ENCODE results near the gene DEFB113. TPM values are rescaled to one million over a fixed set of nuclear protein-coding genes. Genes with fewer than 3 reads are reported as not detected.

DEFB113 gene, protein sequence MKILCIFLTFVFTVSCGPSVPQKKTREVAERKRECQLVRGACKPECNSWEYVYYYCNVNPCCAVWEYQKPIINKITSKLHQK
- total RNA-seq = not detected

DNA sequence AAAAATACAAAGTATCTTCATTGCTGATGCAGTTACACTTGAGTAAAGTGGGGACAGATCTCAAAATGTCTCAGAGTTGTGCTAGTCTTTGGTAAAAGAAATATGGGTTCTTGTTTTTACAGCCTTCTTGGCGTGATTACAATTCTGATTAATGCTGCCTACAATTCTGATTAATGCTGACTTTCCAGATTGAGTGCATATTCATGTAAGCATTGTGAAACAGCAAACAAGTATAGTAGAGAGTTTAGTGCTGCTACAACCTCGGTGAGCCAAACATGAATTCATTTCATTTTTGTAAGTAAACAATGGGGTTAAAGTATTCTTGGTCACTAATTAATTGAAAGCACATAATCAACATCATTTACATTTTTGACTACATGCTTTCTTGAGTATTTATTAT is at the start of gene DEFB113:
Gene DEFB113 (minus strand): TSS at position 21 of the 400 bp plus-strand sequence. CDS start 0 bp downstream, at position 21.
- TF ChIP-seq, protein P1, sequence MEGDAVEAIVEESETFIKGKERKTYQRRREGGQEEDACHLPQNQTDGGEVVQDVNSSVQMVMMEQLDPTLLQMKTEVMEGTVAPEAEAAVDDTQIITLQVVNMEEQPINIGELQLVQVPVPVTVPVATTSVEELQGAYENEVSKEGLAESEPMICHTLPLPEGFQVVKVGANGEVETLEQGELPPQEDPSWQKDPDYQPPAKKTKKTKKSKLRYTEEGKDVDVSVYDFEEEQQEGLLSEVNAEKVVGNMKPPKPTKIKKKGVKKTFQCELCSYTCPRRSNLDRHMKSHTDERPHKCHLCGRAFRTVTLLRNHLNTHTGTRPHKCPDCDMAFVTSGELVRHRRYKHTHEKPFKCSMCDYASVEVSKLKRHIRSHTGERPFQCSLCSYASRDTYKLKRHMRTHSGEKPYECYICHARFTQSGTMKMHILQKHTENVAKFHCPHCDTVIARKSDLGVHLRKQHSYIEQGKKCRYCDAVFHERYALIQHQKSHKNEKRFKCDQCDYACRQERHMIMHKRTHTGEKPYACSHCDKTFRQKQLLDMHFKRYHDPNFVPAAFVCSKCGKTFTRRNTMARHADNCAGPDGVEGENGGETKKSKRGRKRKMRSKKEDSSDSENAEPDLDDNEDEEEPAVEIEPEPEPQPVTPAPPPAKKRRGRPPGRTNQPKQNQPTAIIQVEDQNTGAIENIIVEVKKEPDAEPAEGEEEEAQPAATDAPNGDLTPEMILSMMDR (IDR thresholded peaks at IDR 0.05) = no peak
- TF ChIP-seq POLR2A (IDR thresholded peaks at IDR 0.05) = no peak
- DNase-seq = no peak
- Histone ChIP-seq H3K4me3 (no peak within 1 kb of the TSS), H3K27ac (no peak within 1 kb of the TSS), H3K4me1 (no peaks in the 10 kb centered on the region), H3K27me3 (no peaks in the 10 kb centered on the region), H3K9me3 (no peaks in the 10 kb centered on the region), H3K36me3 (no peaks in the 10 kb centered on the region)

DNA sequence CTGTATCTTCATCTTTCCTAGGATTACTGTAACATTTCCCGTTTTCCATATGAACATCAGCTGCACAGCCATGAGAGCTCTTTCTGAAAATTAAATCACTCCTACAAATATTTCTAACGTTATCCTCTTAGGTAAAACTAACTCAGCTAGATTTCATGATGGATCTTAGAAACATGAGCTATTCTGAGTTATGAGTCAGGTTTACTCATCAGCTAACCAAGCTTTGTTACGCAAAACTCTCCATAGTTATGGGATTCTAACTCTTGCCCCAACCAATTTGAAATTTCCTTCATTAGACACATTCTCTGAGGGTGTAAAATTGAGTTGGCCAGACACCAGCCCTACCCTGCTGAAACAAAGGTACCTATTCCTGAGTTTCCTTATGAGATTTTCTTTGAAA is 38.4 kb upstream of the DEFB113 start:
- no peak overlapping the region for H3K27ac ChIP-seq
- H3K4me3 ChIP-seq = no peak overlapping the region
- TF ChIP-seq, protein P1 (IDR thresholded peaks at IDR 0.05) = no peak
- TF ChIP-seq POLR2A (IDR thresholded peaks at IDR 0.05) = no peak
- no peaks in the 10 kb centered on the region for H3K27me3 ChIP-seq
- H3K4me1 ChIP-seq = no peaks in the 10 kb centered on the region
- H3K36me3 ChIP-seq = no peaks in the 10 kb centered on the region
- H3K9me3 ChIP-seq = no peaks in the 10 kb centered on the region
- no peak for DNase-seq

DNA sequence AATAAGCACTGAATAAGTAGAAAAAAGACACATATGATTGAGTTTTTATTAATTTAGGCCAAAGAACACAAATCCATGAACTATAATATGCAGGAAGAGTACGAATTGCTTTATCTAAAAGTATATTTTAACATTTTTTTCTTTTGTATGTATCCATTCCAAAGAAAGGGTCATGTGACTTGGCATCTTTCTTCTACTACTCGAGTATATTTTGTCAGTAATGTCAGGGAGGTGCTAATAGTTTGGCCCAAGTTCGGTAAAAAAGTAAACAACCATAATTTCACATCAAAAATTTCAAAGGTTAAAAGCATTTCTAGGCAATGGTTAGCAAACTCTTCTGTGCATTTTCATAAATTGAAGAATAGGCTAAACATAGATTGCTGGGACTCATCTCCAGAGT is 33.7 kb upstream of the DEFB113 start:
- no peak overlapping the region for H3K27ac ChIP-seq
- no peaks in the 10 kb centered on the region for H3K4me1 ChIP-seq
- TF ChIP-seq, protein P1 (IDR thresholded peaks at IDR 0.05) = no peak
- no peaks in the 10 kb centered on the region for H3K27me3 ChIP-seq
- no peak for DNase-seq
- no peaks in the 10 kb centered on the region for H3K9me3 ChIP-seq
- no peak overlapping the region for H3K4me3 ChIP-seq
- no peaks in the 10 kb centered on the region for H3K36me3 ChIP-seq

DNA sequence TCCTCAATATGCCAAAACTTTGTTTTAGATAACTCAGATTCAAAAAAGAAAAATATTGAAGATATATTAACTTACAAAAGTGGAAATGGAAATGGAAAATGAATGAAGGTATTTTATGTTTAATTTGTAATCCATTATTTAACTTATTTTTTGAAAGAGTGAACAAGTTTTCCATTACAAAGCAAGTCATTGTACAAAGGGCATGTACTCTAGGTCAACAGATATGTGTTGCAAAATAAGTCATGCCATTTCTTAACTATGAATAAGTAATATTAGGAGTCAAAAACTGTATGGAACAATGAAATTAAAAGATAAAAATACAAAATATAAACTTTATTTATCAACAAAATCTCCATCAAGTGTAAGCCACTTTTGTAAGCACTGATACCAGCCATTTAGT is 25.9 kb upstream of the DEFB113 start:
- Histone ChIP-seq H3K9me3 (no peaks in the 10 kb centered on the region), H3K4me1 (no peaks in the 10 kb centered on the region), H3K4me3 (no peak overlapping the region), H3K27me3 (no peaks in the 10 kb centered on the region), H3K36me3 (no peaks in the 10 kb centered on the region), H3K27ac (no peak overlapping the region)
- DNase-seq = no peak
- TF ChIP-seq POLR2A (IDR thresholded peaks at IDR 0.05) = no peak
- TF ChIP-seq, protein P1 (IDR thresholded peaks at IDR 0.05) = no peak

DNA sequence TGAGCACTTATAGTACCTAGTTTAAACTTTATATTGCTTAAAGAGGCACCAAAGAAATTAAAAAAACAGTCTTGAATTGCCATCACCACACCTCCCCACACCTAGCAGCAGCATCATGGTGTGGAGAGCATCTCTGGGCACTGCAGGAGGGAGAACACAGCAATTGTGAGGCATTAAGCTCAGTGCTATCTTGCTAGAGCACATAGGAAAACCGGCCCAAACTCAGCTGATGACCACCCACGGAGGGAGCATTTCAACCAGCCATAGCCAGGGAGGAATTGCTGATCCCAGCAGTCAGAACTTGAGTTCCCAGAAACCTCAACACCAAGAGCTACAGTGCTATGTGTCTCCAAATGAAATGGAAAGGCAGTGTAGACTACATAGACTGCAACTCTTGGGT is 19.5 kb upstream of the DEFB113 start:
- TF ChIP-seq, protein P1 (IDR thresholded peaks at IDR 0.05) = no peak
- TF ChIP-seq POLR2A (IDR thresholded peaks at IDR 0.05) = no peak
- Histone ChIP-seq H3K9me3 (no peaks in the 10 kb centered on the region), H3K27me3 (no peaks in the 10 kb centered on the region), H3K36me3 (no peaks in the 10 kb centered on the region), H3K4me1 (no peaks in the 10 kb centered on the region), H3K27ac (no peak overlapping the region), H3K4me3 (no peak overlapping the region)
- DNase-seq = peak in 1 of 3 donors; percentile 7

DNA sequence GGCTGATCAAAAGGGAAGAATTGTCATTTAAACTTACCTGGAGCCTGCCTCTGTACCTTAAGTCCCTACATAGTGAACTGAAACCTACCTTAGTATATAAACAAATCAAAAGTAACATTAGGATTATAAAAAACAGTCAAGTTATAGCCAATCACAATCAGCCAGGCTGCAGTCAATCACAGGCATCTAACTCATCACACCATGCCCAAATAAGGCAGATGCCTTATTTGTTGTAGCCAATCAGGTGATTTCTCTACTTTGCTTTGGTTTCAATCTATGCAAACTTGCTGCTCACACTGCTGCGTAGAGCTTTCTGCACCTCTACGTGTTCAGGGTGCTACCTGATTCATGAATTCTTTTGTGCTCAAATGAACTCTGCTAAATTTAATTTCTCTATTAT is 18.3 kb upstream of the DEFB113 start:
- H3K36me3 ChIP-seq = no peaks in the 10 kb centered on the region
- no peaks in the 10 kb centered on the region for H3K27me3 ChIP-seq
- H3K27ac ChIP-seq = no peak overlapping the region
- H3K4me1 ChIP-seq = no peaks in the 10 kb centered on the region
- H3K4me3 ChIP-seq = no peak overlapping the region
- TF ChIP-seq POLR2A (IDR thresholded peaks at IDR 0.05) = no peak
- TF ChIP-seq, protein P1 (IDR thresholded peaks at IDR 0.05) = no peak
- no peaks in the 10 kb centered on the region for H3K9me3 ChIP-seq
- no peak for DNase-seq
